ELF-1 (cell line): ENCODE measurements around the gene ANKFN1.

ENCODE experiments used
- DNase-seq: peaks from one replicate; pipeline ENCODE4 v3.0.0-alpha.2; 2016; ENCODE audit warnings: low read depth, low spot score

The ANKFN1 gene

DNA sequence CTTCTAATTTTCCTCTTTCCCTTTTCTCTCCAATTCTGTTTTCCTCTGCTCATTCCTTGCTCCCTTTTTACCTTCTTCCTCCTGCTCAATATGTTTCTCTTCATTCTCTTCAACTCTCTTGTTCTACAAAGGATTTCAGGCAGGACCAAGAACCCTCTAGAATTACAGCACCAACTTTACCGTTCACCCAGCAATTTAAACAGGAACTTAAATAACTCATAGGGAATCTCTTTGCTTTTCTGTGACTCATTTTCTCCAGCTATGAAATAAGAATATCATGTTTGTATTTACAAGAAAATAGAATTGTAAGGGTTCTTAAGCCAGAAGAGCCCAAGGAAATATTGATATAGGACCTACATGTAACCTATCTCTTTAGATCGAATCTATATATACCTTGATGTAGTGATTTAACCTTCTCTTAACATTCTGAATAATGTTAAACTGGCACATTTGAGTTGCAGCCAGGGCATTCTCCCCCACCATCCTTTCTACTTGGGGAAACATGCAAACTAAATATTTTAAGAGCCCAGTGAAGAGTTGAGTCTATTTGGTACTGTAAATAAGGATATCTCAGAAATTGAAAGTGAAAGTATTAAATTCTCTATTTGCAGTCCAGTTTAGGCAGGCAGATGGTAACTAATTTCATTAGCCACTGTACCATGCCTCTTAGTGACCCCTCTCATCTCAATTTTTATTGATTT lies 137.0 kb downstream of the ANKFN1 start:
- no peak for DNase-seq

GRCh38 chr17:56290802-56291118 lies 137.5 kb downstream of the ANKFN1 start:
- no peak for DNase-seq

DNA sequence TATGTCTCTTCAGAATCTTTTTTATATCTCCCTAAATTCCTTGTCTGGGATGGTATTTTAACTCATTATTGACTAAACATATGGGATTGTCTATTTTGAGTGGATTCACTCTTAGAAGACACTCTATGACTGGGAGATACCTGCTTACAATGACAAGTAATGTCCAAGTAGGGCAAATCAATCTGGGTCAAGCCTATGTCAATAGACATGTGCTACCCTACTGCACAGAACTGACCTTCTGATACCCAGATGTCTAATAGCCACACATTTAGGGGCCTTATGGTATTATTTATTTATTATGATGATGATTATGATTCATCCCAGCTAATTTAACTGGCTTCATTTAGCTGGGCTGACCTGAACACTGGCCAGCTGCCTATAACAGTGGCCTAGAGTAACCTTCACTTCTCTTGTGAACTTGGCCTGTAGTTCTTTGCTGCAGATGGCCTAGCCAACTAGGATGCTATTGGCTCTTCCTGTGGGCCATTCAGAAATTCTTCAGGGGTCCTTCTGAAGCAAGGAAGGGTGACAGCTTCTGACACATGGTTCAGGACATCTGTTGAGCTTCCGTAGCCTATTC lies 138.0 kb downstream of the ANKFN1 start:
- DNase-seq = no peak

GRCh38 chr17:56292010-56292409 lies 138.7 kb downstream of the ANKFN1 start:
- no peak for DNase-seq

- no peak for DNase-seq
These were observed 139.3 kb downstream of the ANKFN1 start for GRCh38 chr17:56292578-56292977.

DNA sequence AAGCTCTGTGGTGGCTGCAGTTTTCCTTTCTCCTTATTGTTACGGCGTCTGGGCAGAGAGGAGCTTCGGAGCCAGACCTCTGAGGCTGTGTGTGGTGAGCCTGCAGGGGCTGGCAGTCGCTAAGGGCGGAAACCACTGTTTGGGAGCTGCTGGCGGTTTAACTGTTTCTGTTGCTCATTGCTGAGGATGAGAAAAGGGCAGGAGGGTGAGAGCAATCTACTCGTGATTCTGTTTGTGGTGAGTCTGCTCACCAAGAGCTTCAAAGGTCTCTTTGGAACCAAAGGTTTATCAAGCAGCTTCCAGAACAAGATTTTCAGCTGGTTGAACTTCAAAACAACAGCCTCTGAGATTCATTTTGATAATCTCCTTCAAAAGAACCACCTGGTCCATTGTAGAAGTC lies 143.9 kb downstream of the ANKFN1 start:
- DNase-seq = no peak

- DNase-seq = no peak
These were observed 145.6 kb downstream of the ANKFN1 start for GRCh38 chr17:56298846-56299245.

DNA sequence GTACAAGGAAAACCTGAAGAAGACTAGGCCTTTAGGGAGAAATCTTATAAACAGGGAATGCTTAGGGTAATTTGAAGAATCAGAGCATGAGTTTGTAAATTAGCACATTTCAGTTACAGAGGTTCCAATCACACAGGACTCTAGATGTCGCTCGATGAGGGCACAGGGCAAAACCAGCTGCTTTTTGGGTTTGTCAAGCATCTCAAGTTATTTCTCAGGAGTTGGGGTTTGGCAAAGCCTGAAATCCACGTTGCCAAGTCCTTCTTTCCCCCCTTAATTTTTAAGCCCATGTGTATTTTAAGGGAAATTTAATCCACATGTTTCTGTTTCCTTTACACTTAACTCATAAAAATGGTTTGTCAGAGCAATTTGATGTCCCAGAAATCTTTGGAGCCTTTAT lies 146.9 kb downstream of the ANKFN1 start:
- no peak for DNase-seq

GRCh38 chr17:56305007-56305406 lies 151.7 kb downstream of the ANKFN1 start:
- no peak for DNase-seq

GRCh38 chr17:56309897-56310296 lies 156.6 kb downstream of the ANKFN1 start:
- DNase-seq = no peak

DNA sequence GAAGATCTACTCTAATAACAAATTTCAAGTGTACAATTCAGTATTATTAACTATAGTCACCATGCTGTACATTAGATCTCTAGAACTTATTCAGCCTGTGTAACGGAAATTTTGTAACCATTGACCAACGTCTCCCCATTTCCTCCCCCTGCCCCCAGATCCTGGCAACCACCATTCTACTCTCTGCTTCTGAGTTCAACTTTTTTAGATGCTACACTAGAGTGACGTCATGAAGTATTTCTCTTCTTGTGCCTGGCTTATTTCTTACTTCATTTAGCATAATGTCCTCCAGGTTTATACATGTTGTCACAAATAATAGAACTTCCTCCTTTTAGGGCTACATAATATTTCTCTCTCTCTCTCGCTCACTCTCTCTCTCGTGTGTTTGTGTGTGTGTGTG lies 157.5 kb downstream of the ANKFN1 start:
- no peak for DNase-seq

GRCh38 chr17:56313201-56313600 lies 159.9 kb downstream of the ANKFN1 start:
- no peak for DNase-seq

DNA sequence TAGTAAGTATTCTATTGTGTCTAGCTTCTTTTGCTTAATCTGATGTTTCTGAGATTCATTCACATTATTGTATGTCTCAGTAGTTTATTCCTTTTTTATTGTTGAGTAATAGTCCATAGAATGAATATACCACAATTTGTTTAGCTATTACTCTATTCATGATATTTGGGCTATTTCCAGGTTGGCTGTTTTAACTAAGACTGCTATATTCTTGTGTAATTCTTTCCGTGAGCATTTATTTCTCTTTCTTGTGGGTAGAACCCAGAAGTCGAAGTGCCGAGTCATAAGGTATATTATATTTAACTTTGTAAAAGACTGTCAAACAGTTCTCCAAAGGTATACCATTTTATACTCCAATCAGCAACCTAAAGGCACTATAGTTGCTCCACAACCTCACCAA lies 160.8 kb downstream of the ANKFN1 start:
- DNase-seq = no peak

DNA sequence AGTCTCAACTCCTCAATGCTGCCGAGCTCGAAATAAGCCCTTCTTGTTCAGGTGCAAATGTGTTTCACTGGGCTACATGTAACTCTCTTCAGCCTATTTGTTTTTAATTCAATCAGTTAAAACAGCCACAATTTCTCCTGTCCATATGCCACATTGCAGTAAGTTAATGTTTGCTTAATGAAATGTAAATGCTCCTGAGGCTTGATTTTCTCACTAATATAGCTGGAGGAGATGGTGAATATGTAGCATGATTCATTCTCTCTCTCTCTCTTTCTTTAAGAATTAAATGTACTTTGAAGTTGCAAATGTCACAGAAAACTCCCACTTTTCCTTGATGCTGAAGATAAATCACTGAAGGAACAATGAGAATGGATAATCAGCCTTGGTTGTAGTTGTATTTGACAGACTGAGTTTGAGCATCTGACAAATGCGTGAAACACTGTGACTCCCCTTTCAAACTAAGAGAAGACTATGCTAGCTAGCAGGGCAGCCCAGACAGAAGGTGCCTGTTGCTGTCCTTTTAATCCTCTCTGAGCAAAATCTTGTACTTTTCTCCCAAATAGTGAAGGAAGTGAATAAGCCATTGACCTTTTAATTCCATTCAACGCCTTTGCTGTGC lies 161.8 kb downstream of the ANKFN1 start:
- DNase-seq = no peak

GRCh38 chr17:56316604-56317003 lies 163.3 kb downstream of the ANKFN1 start:
- DNase-seq = no peak

DNA sequence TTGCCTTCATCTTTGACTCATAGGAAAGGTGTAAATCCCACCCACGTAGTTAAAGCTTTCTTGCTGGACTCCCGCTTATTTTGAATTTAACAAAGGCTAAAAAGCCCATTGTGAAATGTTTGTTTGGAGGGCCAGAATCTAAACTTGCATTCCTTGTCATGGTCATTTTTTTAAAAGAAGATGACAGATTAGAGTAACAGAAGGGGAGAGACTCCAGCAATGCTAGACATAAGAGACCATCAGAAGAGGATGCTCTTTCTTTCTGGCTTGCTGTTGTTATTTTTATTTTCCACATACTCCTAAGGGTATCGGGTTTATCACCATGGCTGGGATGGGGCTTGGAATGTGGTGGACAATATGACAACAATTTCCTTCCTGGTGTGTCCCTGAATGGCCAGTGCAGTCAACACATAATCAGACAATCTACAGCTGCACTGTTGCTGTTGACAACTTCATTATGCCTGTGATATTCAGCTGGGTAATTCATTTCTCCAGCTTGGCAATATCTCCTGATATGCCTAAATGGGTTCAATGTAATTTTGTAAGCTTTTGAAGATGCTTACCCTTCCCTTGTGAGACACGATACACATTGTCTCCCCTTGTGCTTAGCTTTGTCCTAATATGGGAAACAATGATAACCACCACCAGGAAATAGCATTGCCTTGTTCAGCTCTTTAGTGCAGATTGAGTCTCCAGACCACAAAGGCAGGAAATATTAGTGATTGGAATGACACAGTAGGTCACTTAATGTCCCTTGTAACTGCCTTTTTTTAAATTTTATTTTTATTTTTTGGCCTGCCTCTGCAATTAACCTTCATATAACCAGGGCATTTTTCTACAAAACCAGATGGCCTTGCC lies 164.3 kb downstream of the ANKFN1 start:
- no peak for DNase-seq

DNA sequence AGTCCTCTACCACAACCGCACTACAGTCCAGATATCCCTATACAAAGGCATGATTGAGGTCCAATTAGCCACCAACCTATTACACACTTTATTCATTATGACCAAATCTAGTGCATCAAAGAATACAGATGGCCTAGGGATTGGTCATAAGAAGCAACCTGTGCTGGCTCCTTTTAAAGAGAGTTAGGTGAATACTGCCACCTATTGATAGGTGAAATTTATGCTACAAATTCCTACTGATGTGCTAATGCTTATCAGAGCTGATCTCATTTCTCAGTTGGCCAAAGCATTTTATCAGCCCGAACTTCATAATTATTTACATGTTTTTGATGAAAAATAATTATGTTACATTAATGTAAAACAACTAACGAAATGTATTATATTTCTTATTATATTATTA lies 166.3 kb downstream of the ANKFN1 start:
- no peak for DNase-seq

DNA sequence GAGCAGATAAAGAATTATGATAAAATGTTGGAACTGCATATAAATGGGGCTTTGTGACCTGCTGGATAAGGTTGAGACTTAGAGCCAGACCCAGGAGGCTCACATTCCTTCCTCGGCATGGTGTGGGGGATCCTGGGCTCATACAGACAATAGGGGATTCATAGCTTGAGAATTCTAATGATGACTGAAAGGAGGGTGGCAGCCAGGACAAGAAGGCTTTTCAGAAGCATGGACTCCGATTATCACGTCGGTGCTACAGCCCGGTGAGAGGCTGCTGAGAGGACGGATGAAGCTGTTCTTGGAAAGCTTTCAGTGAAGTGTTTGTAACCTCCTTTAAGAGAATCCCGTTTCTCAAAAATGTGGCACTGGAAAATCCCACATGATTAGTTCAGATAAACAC lies 167.2 kb downstream of the ANKFN1 start:
- DNase-seq = peak; percentile 4

DNA sequence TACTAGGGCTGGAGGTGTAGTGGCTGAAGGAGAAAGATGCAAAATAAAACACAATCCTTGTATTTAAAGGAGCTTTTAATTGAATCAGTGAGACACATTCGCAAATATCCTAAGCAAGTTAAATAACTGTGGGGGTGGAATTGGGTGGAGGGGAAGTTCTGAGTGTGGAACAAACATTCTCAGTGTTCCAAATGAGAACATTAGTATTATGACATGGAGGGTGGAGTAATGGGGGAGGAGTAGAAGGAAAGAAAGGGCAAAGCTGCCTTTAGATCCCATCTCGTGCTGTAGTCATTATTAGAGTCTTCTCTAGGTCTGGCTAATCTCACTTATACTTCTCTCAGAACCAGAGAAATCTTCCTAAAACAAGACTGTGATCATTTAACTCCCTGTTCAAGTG lies 169.7 kb downstream of the ANKFN1 start:
- DNase-seq = no peak

DNA sequence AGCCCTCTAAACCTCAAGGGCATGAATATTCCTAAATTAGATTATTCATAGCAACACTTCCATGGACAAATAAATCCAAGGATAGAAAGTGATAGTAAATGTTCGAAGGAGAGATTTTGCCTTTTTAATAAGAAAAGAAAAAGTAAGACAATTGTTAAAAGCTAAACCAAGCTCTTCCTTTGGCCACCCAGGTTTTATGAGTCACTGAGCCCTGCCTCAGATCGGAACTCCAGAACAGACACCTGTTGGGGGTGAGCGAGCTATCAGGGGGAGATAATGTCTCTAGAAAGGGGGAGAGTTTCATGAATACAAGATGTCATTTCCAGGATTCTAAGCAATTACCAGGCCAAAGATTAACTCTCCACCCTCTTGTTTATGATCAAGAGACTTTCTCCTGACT lies 171.4 kb downstream of the ANKFN1 start:
- no peak for DNase-seq

DNA sequence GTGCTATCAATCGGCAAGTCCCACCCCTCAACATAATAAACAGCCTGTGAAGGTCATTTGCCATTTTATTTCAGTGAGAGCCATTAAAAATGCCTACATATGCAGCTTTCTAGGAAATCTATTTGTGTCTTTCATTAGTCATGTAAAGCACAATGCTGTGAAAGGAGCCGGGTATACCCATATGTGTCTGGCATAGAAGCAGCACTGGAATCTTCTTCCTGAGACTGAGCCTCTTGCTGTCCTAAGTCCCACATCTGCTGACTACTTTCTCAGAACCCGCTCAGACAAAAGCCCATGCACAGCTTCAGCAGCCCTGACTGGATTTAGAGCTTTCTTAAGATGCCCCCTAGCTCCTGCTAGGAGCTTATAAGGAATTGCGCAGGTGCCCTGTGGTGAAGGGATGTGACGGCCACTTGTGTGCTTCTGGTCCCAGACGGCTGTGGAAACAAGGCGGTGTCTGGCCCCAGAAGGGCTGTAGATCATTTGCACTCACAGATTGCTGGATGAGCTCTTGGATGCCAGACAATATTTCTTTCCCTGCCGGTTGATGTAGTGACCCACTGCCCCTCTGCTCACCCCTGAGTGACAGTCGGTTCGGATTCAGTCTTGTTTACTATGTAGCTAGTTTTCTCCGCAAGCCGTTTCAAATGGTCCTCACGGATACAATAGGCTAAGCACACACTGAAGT lies 172.2 kb downstream of the ANKFN1 start:
- DNase-seq = peak; percentile 3

DNA sequence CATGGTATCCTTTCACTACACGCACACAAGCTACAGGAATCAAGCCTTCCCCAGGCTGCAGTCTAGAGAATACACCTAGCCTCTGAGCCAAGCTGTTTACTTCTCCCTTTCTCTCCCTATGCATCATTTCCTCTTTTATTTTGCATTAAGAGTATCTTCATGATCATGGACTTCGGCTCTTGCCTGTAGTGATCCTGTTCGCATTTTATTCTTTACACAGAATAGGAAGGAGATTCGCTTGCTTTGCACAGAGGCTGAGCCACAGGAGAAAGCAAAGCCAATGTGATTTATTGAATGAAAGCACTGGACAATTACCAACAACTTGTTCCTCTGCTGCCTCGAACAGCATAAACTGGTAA lies 172.7 kb downstream of the ANKFN1 start:
- no peak for DNase-seq
